HFF-Myc (cell line): ENCODE data around the gene PRH1.

ENCODE experiments used
- DNase-seq: peaks from one replicate; pipeline ENCODE4 v3.0.0-alpha.2; 2011; ENCODE audit warnings: low read depth; ENCODE audit errors: extremely low read depth
- H3K4me3 ChIP-seq: replicated peaks from 2 replicates; pipeline ENCODE4 v1.5.1; 2011; ENCODE audit warnings: low read depth, mild to moderate bottlenecking, control low read depth, low read length
- CTCF ChIP-seq: IDR thresholded peaks from 2 replicates; pipeline ENCODE4 v1.5.1; 2012; ENCODE audit warnings: mild to moderate bottlenecking, low read depth, low read length, control low read depth; ENCODE audit errors: missing control alignments

PRH1 gene

GRCh38 chr12:10873378-10873777 lies 10.7 kb downstream of the PRH1 start:
- no peak for DNase-seq

GRCh38 chr12:10867381-10867780 lies 16.7 kb downstream of the PRH1 start:
- DNase-seq: no peak
- peak; percentile 4 for TF ChIP-seq CTCF
- H3K4me3 ChIP-seq: no peak overlapping the region

More at GRCh38 chr12:10873378-10873777, 10.7 kb downstream of the PRH1 start:
- no peak overlapping the region for H3K4me3 ChIP-seq
- TF ChIP-seq CTCF: no peak

GRCh38 chr12:10863512-10864218 lies 20.4 kb downstream of the PRH1 start:
- DNase-seq: no peak
- TF ChIP-seq CTCF: no peak

GRCh38 chr12:10861366-10861765 lies 22.7 kb downstream of the PRH1 start:
- no peak overlapping the region for H3K4me3 ChIP-seq
- TF ChIP-seq CTCF: no peak
- DNase-seq: no peak

More at GRCh38 chr12:10863512-10864218, 20.4 kb downstream of the PRH1 start:
- H3K4me3 ChIP-seq: no peak overlapping the region

GRCh38 chr12:10855807-10856206 lies 28.2 kb downstream of the PRH1 start:
- TF ChIP-seq CTCF: no peak

GRCh38 chr12:10853776-10854175 lies 30.3 kb downstream of the PRH1 start:
- H3K4me3 ChIP-seq: no peak overlapping the region
- no peak for DNase-seq
- TF ChIP-seq CTCF: no peak

More at GRCh38 chr12:10855807-10856206, 28.2 kb downstream of the PRH1 start:
- no peak for DNase-seq
- no peak overlapping the region for H3K4me3 ChIP-seq

- H3K4me3 ChIP-seq: no peak overlapping the region
- DNase-seq: no peak
- no peak for TF ChIP-seq CTCF
These were observed 32.7 kb downstream of the PRH1 start for GRCh38 chr12:10851243-10851858.
